ENCODE results near the gene MFAP2. TPM values are rescaled to one million over a fixed set of nuclear protein-coding genes. Genes with fewer than 3 reads are reported as not detected.

The MFAP2 gene
- total and polyA plus RNA-seq, 2 experiments from 2014 or later, result 129 to 255 TPM

DNA sequence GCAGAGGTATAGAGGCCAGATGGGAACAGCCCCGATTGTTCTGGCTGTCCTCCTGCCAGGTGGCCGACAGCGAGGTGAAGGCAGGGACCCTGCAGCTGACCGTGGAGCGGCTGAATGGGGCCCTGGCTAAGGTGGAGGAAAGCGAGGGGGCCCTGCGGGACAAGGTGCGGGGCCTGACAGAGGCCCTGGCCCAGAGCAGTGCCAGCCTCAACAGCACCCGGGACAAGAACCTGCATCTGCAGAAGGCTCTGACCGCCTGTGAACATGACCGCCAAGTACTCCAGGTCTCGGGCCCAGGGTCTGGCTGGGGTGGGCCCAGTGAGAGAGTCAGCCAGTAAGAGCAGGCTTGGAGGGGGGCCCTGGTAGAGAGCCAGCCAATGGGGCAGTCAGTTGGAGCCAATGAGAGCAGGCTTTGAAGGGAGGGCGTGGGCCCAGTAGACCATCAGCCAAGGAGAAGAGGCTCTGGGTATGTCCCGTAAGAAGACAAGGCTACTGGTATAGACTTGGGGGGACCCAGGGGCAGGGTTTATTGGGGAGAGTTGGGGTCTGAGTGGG is 11.3 kb downstream of the MFAP2 start:
- 0 out of 2 replicates have a peak, but pooled peaks cover 8% of the 10 kb centered on the region for H4K20me1 ChIP-seq (replicated peaks; ENCODE audit: insufficient read depth)
- no peak overlapping the region for H3K4me2 ChIP-seq
- Mint-ChIP-seq H3K27me3 (ENCODE audit: insufficient read depth, low read depth, poor library complexity) (peaks cover 13% of the 10 kb centered on the region), H3K9me3 (no peaks in the 10 kb centered on the region), H3K4me1 (peaks cover 16% of the 10 kb centered on the region), H3K36me3 (ENCODE audit: low read depth) (peaks cover 54% of the 10 kb centered on the region), H3K27ac (peak overlapping the region; percentile 31; the same call in 1 of the 2 replicates), H3K4me3 (no peak overlapping the region)
- ATAC-seq, result peak; percentile 54
- peaks cover 11% of the 10 kb centered on the region; the same call in 1 of the 2 replicates for H3F3A ChIP-seq (replicated peaks; ENCODE audit: low read depth)
- no peak for DNase-seq (ENCODE audit: low spot score)
- no peak overlapping the region for H3K4me3 ChIP-seq
- H3K4me1 ChIP-seq (ENCODE audit: insufficient read depth), result peaks cover 7% of the 10 kb centered on the region; the same call in 1 of the 2 replicates
- no peaks in the 10 kb centered on the region for H3K79me2 ChIP-seq (replicated peaks; ENCODE audit: insufficient read depth)
- H3K27me3 ChIP-seq (ENCODE audit: insufficient read depth), result no peaks in the 10 kb centered on the region
- no peaks in the 10 kb centered on the region; the same call in 1 of the 2 replicates for H3K36me3 ChIP-seq (ENCODE audit: insufficient read depth)
- peak; percentile 39 for TF ChIP-seq POLR2AphosphoS5 (IDR thresholded peaks at IDR 0.05; ENCODE audit: low read depth)
- no peak for TF ChIP-seq CREB1 (CRISPR knock-in tag; IDR thresholded peaks at IDR 0.05; ENCODE audit: low read depth)
- H3K9me2 ChIP-seq (ENCODE audit: insufficient read depth), result no peaks in the 10 kb centered on the region
- no peak overlapping the region for H3K27ac ChIP-seq (ENCODE audit: low read depth)
- H2AFZ ChIP-seq, result no peak overlapping the region

DNA sequence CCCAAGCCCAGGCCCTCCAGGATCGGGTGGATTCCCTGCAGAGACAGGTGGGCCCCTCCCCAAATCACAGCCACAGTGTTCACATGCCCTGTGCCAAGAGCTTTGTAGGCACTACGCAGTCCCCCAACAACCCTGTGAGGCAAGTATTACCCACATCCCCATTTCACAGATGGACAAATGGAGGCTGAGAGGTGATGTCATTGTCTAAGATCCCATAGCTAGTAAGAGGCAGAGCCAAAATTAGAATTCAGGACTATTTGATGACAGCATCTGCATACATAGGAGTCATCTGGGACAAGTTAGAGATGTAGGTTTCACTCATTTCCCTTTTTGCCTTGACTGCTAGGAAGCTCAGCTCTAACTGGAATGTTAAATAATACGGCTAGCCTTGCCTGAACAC is 12.0 kb downstream of the MFAP2 start:
- H3K4me1 Mint-ChIP-seq, result peaks cover 16% of the 10 kb centered on the region
- no peak overlapping the region for H3K4me3 Mint-ChIP-seq
- Histone ChIP-seq H3K36me3 (ENCODE audit: insufficient read depth) (no peaks in the 10 kb centered on the region; the same call in 1 of the 2 replicates), H3K4me1 (ENCODE audit: insufficient read depth) (peaks cover 7% of the 10 kb centered on the region; the same call in 1 of the 2 replicates), H3K4me3 (no peak overlapping the region), H3K27ac (ENCODE audit: low read depth) (no peak overlapping the region), H3K9me2 (ENCODE audit: insufficient read depth) (no peaks in the 10 kb centered on the region), H3K4me2 (no peak overlapping the region), H3K79me2 (replicated peaks; ENCODE audit: insufficient read depth) (no peaks in the 10 kb centered on the region), H3F3A (replicated peaks; ENCODE audit: low read depth) (peaks cover 12% of the 10 kb centered on the region; the same call in 1 of the 2 replicates), H3K27me3 (ENCODE audit: insufficient read depth) (no peaks in the 10 kb centered on the region), H4K20me1 (replicated peaks; ENCODE audit: insufficient read depth) (0 out of 2 replicates have a peak, but pooled peaks cover 8% of the 10 kb centered on the region), H2AFZ (no peak overlapping the region)
- H3K9me3 Mint-ChIP-seq, result no peaks in the 10 kb centered on the region
- ATAC-seq (no peak), DNase-seq (ENCODE audit: low spot score) (no peak)
- H3K27me3 Mint-ChIP-seq (ENCODE audit: insufficient read depth, low read depth, poor library complexity), result peaks cover 13% of the 10 kb centered on the region
- peaks cover 52% of the 10 kb centered on the region for H3K36me3 Mint-ChIP-seq (ENCODE audit: low read depth)
- H3K27ac Mint-ChIP-seq, result no peak overlapping the region
- TF ChIP-seq, protein P1, sequence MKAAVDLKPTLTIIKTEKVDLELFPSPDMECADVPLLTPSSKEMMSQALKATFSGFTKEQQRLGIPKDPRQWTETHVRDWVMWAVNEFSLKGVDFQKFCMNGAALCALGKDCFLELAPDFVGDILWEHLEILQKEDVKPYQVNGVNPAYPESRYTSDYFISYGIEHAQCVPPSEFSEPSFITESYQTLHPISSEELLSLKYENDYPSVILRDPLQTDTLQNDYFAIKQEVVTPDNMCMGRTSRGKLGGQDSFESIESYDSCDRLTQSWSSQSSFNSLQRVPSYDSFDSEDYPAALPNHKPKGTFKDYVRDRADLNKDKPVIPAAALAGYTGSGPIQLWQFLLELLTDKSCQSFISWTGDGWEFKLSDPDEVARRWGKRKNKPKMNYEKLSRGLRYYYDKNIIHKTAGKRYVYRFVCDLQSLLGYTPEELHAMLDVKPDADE (IDR thresholded peaks at IDR 0.05), result no peak
- TF ChIP-seq REST (IDR thresholded peaks at IDR 0.05; ENCODE audit: unreplicated experiment) (no peak), POLR2AphosphoS5 (IDR thresholded peaks at IDR 0.05; ENCODE audit: low read depth) (no peak), ZNF331 (CRISPR knock-in tag; IDR thresholded peaks at IDR 0.05; ENCODE audit: low read depth) (no peak), STAT1 (IDR thresholded peaks at IDR 0.05; ENCODE audit: unreplicated experiment) (no peak)
- TF ChIP-seq, protein P2, sequence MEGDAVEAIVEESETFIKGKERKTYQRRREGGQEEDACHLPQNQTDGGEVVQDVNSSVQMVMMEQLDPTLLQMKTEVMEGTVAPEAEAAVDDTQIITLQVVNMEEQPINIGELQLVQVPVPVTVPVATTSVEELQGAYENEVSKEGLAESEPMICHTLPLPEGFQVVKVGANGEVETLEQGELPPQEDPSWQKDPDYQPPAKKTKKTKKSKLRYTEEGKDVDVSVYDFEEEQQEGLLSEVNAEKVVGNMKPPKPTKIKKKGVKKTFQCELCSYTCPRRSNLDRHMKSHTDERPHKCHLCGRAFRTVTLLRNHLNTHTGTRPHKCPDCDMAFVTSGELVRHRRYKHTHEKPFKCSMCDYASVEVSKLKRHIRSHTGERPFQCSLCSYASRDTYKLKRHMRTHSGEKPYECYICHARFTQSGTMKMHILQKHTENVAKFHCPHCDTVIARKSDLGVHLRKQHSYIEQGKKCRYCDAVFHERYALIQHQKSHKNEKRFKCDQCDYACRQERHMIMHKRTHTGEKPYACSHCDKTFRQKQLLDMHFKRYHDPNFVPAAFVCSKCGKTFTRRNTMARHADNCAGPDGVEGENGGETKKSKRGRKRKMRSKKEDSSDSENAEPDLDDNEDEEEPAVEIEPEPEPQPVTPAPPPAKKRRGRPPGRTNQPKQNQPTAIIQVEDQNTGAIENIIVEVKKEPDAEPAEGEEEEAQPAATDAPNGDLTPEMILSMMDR (conservative IDR thresholded peaks at IDR 0.05; ENCODE audit: low read depth in 2 of 2), result no peak
- TF ChIP-seq, protein P3, sequence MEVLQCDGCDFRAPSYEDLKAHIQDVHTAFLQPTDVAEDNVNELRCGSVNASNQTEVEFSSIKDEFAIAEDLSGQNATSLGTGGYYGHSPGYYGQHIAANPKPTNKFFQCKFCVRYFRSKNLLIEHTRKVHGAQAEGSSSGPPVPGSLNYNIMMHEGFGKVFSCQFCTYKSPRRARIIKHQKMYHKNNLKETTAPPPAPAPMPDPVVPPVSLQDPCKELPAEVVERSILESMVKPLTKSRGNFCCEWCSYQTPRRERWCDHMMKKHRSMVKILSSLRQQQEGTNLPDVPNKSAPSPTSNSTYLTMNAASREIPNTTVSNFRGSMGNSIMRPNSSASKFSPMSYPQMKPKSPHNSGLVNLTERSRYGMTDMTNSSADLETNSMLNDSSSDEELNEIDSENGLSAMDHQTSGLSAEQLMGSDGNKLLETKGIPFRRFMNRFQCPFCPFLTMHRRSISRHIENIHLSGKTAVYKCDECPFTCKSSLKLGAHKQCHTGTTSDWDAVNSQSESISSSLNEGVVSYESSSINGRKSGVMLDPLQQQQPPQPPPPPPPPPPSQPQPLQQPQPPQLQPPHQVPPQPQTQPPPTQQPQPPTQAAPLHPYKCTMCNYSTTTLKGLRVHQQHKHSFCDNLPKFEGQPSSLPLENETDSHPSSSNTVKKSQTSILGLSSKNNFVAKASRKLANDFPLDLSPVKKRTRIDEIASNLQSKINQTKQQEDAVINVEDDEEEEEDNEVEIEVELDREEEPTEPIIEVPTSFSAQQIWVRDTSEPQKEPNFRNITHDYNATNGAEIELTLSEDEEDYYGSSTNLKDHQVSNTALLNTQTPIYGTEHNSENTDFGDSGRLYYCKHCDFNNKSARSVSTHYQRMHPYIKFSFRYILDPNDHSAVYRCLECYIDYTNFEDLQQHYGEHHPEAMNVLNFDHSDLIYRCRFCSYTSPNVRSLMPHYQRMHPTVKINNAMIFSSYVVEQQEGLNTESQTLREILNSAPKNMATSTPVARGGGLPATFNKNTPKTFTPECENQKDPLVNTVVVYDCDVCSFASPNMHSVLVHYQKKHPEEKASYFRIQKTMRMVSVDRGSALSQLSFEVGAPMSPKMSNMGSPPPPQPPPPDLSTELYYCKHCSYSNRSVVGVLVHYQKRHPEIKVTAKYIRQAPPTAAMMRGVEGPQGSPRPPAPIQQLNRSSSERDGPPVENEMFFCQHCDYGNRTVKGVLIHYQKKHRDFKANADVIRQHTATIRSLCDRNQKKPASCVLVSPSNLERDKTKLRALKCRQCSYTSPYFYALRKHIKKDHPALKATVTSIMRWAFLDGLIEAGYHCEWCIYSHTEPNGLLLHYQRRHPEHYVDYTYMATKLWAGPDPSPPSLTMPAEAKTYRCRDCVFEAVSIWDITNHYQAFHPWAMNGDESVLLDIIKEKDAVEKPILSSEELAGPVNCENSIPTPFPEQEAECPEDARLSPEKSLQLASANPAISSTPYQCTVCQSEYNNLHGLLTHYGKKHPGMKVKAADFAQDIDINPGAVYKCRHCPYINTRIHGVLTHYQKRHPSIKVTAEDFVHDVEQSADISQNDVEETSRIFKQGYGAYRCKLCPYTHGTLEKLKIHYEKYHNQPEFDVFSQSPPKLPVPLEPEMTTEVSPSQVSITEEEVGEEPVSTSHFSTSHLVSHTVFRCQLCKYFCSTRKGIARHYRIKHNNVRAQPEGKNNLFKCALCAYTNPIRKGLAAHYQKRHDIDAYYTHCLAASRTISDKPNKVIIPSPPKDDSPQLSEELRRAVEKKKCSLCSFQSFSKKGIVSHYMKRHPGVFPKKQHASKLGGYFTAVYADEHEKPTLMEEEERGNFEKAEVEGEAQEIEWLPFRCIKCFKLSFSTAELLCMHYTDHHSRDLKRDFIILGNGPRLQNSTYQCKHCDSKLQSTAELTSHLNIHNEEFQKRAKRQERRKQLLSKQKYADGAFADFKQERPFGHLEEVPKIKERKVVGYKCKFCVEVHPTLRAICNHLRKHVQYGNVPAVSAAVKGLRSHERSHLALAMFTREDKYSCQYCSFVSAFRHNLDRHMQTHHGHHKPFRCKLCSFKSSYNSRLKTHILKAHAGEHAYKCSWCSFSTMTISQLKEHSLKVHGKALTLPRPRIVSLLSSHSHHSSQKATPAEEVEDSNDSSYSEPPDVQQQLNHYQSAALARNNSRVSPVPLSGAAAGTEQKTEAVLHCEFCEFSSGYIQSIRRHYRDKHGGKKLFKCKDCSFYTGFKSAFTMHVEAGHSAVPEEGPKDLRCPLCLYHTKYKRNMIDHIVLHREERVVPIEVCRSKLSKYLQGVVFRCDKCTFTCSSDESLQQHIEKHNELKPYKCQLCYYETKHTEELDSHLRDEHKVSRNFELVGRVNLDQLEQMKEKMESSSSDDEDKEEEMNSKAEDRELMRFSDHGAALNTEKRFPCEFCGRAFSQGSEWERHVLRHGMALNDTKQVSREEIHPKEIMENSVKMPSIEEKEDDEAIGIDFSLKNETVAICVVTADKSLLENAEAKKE (CRISPR knock-in tag; IDR thresholded peaks at IDR 0.05), result no peak
